GM12864 (cell line): ENCODE data around the gene NLRP1.

ENCODE experiments used
- DNase-seq: peaks from one replicate; pipeline ENCODE4 v3.0.0-alpha.2; 2011; ENCODE audit warnings: low read depth
- H3K4me3 ChIP-seq: 2 replicates; pipeline ENCODE4 v1.5.1; 2011; ENCODE audit warnings: mild to moderate bottlenecking, low read depth, low read length, control low read depth
- TF ChIP-seq, protein P1 (sequence below): IDR thresholded peaks from 2 replicates; pipeline ENCODE4 v1.5.1; 2011; ENCODE audit warnings: low read depth, mild to moderate bottlenecking, moderate library complexity, low read length, control low read depth, inconsistent platforms; ENCODE audit errors: missing control alignments

NLRP1 gene

DNA sequence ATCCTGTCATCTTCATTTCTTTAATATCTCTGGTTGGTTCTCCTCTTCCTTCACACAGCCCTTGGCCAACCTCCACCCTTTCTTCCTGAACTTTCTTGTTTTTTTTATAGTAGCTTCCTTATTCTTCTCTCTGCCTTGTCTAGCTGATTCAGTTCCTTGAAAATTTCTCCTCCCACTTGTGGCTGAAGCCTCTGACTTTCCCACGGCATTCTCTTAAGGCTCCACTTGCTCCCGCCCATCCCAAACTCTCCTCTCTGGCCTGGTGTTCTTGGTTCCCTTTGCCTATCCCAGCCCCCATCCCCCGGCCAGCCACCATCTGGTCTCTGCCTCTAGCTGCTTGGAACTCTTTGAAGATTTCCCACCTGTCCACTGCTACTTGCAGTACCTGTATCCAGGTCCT lies 29.1 kb downstream of the NLRP1 start:
- TF ChIP-seq, protein P1, sequence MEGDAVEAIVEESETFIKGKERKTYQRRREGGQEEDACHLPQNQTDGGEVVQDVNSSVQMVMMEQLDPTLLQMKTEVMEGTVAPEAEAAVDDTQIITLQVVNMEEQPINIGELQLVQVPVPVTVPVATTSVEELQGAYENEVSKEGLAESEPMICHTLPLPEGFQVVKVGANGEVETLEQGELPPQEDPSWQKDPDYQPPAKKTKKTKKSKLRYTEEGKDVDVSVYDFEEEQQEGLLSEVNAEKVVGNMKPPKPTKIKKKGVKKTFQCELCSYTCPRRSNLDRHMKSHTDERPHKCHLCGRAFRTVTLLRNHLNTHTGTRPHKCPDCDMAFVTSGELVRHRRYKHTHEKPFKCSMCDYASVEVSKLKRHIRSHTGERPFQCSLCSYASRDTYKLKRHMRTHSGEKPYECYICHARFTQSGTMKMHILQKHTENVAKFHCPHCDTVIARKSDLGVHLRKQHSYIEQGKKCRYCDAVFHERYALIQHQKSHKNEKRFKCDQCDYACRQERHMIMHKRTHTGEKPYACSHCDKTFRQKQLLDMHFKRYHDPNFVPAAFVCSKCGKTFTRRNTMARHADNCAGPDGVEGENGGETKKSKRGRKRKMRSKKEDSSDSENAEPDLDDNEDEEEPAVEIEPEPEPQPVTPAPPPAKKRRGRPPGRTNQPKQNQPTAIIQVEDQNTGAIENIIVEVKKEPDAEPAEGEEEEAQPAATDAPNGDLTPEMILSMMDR = no peak
- DNase-seq = no peak
- H3K4me3 ChIP-seq = no peak overlapping the region

DNA sequence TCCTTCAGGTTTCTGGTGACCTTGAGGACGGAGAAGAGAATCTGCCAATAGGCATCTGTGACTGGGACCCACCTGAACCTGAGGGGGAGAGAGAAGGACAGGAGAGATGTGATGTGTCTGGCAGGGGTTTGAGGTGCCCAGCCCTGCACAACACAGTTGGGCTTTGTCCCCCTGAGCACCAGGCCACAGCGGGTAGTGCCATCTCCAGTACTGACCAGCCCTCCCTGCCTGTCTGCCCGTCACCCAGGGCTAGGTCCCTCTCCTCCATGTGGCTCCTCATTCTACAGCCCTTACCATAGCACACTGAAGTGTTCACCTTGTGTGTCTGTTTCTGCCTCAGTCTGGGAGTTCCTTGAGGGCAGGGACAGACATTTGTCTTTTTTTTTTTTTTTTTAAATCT lies 30.8 kb downstream of the NLRP1 start:
- H3K4me3 ChIP-seq = no peak overlapping the region
- no peak for DNase-seq
- TF ChIP-seq, protein P1 = no peak

DNA sequence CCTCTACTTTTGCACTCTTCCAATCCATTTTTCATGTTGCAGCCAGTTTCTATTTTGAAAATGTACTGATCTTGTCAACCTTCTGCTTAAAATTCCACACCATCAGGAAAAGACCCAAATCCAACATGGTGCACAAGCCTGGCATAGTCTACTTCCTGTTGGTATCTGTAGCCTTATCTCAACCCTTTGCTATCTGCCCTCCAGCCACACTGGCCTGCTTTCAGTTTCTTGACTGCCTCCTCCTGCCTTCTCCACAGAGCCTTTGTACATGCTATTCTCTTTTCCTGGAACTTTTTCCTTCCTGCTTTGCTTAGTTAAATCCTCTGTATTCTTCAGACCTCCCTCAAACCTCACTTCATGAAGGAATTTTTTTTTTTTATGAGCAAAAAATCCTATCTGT lies 31.5 kb downstream of the NLRP1 start:
- DNase-seq = no peak
- TF ChIP-seq, protein P1 = no peak
- H3K4me3 ChIP-seq = no peak overlapping the region

DNA sequence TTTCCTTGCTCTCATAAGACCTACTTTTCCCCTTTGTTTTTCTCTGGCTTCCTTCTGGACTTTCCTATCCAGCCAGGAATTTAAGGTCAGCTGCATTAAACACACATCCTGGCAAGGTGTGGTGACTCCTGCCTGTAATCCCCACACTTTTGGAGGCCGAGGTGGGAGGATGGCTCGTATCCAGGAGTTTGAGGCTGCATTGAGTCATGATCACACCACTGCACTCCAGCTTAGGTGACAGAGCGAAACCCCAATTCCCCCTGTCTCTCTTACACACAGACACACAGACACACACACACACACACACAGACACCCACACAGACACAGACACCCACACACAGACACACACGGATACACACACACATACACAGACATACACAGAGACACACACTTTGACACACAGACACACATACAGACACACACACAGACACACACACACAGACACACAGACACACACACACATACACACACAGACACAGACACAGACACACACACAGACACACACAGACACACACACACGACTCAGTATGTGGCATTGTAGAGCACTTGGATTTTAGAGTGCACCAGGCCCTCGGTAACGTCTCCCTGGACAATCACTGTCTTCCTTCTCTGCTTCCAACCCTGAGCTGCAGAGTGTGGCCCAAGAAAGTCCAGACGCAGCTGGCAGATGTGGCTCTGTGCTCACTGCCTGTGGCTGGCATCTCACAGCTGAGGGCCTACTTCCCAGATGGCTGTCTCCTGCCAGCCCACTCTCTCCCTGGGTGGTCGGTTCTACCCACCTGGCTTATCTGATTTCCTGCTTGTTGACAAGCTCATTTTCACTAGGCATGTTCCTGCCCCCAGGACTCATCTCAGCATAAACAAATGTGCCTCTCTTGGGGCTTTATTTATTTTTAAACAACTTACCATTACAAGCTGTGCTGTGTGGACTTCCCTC lies 39.0 kb downstream of the NLRP1 start:
- TF ChIP-seq, protein P1 = no peak

DNA sequence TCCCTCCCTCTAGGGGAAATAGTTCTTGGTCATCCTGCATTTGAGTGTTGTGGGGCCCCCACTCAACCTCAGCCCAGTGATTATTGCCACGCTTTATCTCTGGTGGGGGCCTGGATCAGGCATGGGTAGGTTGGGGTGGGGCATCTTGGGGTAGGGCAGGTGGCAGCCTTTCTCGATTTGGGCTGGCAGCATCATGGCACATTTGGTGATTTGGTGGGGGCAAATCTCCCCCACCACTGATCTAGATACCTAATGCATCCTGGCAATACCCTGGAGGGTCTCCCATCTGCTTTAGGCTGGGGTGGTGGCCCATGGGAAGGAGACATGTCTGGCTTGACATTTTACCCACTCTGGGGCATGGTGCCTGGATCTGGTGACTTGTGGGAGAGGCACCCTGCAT lies 40.2 kb downstream of the NLRP1 start:
- no peak for DNase-seq
- TF ChIP-seq, protein P1 = no peak
- H3K4me3 ChIP-seq = no peak overlapping the region

More for the DNA sequence above, 39.0 kb downstream of the NLRP1 start:
- DNase-seq = no peak
- no peak overlapping the region for H3K4me3 ChIP-seq

DNA sequence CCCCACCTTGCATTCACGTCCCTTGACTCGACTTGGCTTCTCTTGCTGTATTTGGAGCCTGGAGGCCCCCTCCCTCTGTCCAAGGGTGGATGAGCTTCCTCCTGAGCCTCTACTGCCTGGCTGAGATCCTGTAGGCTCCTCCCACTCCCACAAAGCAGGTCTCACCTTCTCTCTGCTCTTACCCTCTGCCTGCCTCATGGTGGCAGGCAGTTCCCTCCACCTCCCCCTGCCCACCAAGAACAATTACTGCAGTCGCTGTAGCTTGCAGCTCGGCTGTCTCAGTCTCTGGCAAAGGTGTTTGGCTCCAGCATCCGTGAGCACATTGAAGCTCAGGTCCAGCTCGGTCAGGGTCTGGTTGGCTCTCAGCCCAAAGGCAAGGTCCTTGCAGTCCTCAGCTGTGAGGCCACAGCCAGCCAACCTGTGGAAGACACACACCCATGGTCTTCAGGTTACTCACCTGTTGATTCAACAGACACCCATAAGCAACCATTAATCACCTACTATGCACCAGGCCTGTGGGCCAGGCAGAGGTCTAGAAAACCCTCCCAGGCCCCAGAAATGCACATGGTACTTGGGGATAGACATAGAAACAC lies 42.6 kb downstream of the NLRP1 start:
- DNase-seq = no peak
- TF ChIP-seq, protein P1 = no peak
- no peak overlapping the region for H3K4me3 ChIP-seq

DNA sequence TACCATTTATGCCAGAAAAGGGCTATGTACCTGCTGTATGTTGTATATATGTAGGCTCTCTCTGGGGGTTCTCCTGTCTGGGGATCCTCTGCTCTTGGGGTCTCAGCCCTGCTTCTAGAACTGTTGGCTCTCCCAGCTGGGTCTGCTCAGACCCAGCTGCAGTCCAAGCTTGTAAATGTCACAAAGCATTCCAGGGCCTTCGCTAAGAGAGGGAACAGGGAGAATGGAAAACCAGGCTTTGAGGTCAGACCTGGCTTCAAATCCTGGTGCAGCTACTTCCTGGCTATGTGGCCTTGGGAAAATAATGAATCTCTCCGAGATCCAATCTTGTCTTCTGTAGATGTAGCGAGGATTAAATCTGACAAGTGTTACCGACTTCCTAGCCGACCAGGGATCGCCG lies 44.0 kb downstream of the NLRP1 start:
- TF ChIP-seq, protein P1 = no peak
- no peak overlapping the region for H3K4me3 ChIP-seq
- DNase-seq = no peak
